Prostate gland (tissue), 2 donors: ENCODE results near the gene SOX18.

ENCODE experiments used
- CTCF ChIP-seq, 4 experiments: fragments of 200-600 bp in 2 of 4; fragments of 450-650 bp in 2 of 4; sonication (generic) in 2 of 4; IDR thresholded peaks; 1 replicate in 3 of 4; 2 replicates in 1 of 4; pipeline ENCODE4 v1.5.1; 2016 to 2019; ENCODE audit warnings: antibody characterized with exemption in 4 of 4, mild to moderate bottlenecking in 2 of 4, moderate library complexity in 2 of 4
- POLR2A ChIP-seq: fragments of 450-650 bp; IDR thresholded peaks from one replicate; pipeline ENCODE4 v1.6.1; 2016; ENCODE audit warnings: antibody characterized with exemption, mild to moderate bottlenecking

- TF ChIP-seq CTCF (IDR thresholded peaks at IDR 0.05) (no peak), POLR2A (no peak)
Measured at GRCh38 chr20:64043768-64044167, 5.7 kb downstream of the SOX18 start.
